Calu3 (cell line): Measurements from ENCODE around the gene UNC45A. TPM values are rescaled to one million over a fixed set of nuclear protein-coding genes. Genes with fewer than 3 reads are reported as not detected.

Source experiments
- BruUV-seq: library from RNA; stranded (reverse); fragments of 400-500 nt; replicated peaks from 2 replicates; lab custom pipeline; 2021; lab: Mats Ljungman, UMichigan
- CTCF ChIA-PET: fragments of 300-600 bp; sonication (Branson Sonifier 250); formaldehyde crosslinking; loops from one replicate; lab custom pipeline; 2022; ENCODE audit warnings: antibody characterized with exemption; lab: Charles Lee
- DNase-seq: peaks from one replicate; pipeline ENCODE4 v3.0.0; 2022
- H3K27ac Mint-ChIP-seq: one replicate; pipeline ENCODE4 v1.8.0; 2022; ENCODE audit warnings: mixed read lengths; ENCODE audit not compliant: unreplicated experiment
- H3K27me3 Mint-ChIP-seq: one replicate; pipeline ENCODE4 v1.8.0; 2022; ENCODE audit warnings: mixed read lengths; ENCODE audit not compliant: unreplicated experiment
- H3K36me3 Mint-ChIP-seq: one replicate; pipeline ENCODE4 v1.8.0; 2022; ENCODE audit warnings: mild to moderate bottlenecking, moderate library complexity, mixed read lengths; ENCODE audit not compliant: insufficient read depth, unreplicated experiment
- H3K4me1 Mint-ChIP-seq: one replicate; pipeline ENCODE4 v1.8.0; 2022; ENCODE audit warnings: mild to moderate bottlenecking, low read depth, mixed read lengths; ENCODE audit not compliant: unreplicated experiment
- H3K4me3 Mint-ChIP-seq: one replicate; pipeline ENCODE4 v1.8.0; 2022; ENCODE audit warnings: mild to moderate bottlenecking, low read depth, moderate library complexity, mixed read lengths; ENCODE audit not compliant: unreplicated experiment
- H3K9me3 Mint-ChIP-seq: one replicate; pipeline ENCODE4 v1.8.0; 2022; ENCODE audit warnings: low read depth, mixed read lengths; ENCODE audit not compliant: unreplicated experiment
- CTCF ChIP-seq: fragments of 200-600 bp; IDR thresholded peaks from one replicate; pipeline ENCODE4 v1.8.0; 2022; ENCODE audit warnings: antibody characterized with exemption; ENCODE audit not compliant: unreplicated experiment
- intact Hi-C: fragments of 100-400 bp; cut with micrococcal nuclease; formaldehyde crosslinking; loops from one replicate; pipeline ENCODE4 v1.10.0; 2022; ENCODE audit not compliant: unreplicated experiment
- total RNA-seq: library from RNA; stranded (reverse); gene quantifications from 2 replicates; pipeline ENCODE4 v1.2.3, GENCODE V29; 2022

The UNC45A gene
- total RNA-seq, 1 experiment from 2014 or later, result 66.5 TPM

- H3K4me1 Mint-ChIP-seq, result peaks cover 38% of the 10 kb centered on the region
- peak overlapping the region; percentile 92 for H3K4me3 Mint-ChIP-seq
- CTCF ChIA-PET, result interaction anchor here (1.9 kb wide), 1 partner anchor 103 kb away, joined by 4 read pairs; no protein-coding TSS in a partner anchor
- no peak for TF ChIP-seq CTCF
- intact Hi-C loops, result loop anchor here (2.0 to 5.0 kb wide), 2 partner anchors 103 to 281 kb away; no protein-coding TSS in a partner anchor
- BruUV-seq, result TSS peak; percentile 54
- H3K9me3 Mint-ChIP-seq, result no peaks in the 10 kb centered on the region
- peaks cover 37% of the 10 kb centered on the region for H3K36me3 Mint-ChIP-seq
- no peak for DNase-seq
- peak overlapping the region; percentile 96 for H3K27ac Mint-ChIP-seq
- no peaks in the 10 kb centered on the region for H3K27me3 Mint-ChIP-seq
Observed at GRCh38 chr15:90929246-90930019, 5.7 kb upstream of the UNC45A start.

- TF ChIP-seq CTCF, result no peak
- peaks cover 47% of the 10 kb centered on the region for H3K4me1 Mint-ChIP-seq
- intact Hi-C loops, result loop anchor here (2.0 to 5.0 kb wide), 2 partner anchors 101 to 282 kb away; no protein-coding TSS in a partner anchor
- peak overlapping the region; percentile 92 for H3K4me3 Mint-ChIP-seq
- CTCF ChIA-PET, result interaction anchor here (0.9 to 3.0 kb wide), 16 partner anchors 16 to 637 kb away, joined by 3 to 18 read pairs (median 6); partner anchors contain the start of genes BLM, MAN2A2, PRC1 and RCCD1
- H3K9me3 Mint-ChIP-seq, result no peaks in the 10 kb centered on the region
- BruUV-seq, result TSS peak; percentile 31
- no peak for DNase-seq
- H3K36me3 Mint-ChIP-seq, result peaks cover 52% of the 10 kb centered on the region
- H3K27ac Mint-ChIP-seq, result peak overlapping the region; percentile 96
- H3K27me3 Mint-ChIP-seq, result no peaks in the 10 kb centered on the region
Observed at GRCh38 chr15:90930861-90931574, 4.1 kb upstream of the UNC45A start.

GRCh38 chr15:90931575-90931827 lies 3.6 kb upstream of the UNC45A start:
- peak overlapping the region; percentile 92 for H3K4me3 Mint-ChIP-seq
- no peaks in the 10 kb centered on the region for H3K27me3 Mint-ChIP-seq
- peaks cover 52% of the 10 kb centered on the region for H3K4me1 Mint-ChIP-seq
- no peak for TF ChIP-seq CTCF
- H3K9me3 Mint-ChIP-seq, result no peaks in the 10 kb centered on the region
- intact Hi-C loops, result loop anchor here (2.0 to 5.0 kb wide), 2 partner anchors 101 to 283 kb away; no protein-coding TSS in a partner anchor
- BruUV-seq, result no TSS peak
- CTCF ChIA-PET, result interaction anchor here (0.9 to 3.0 kb wide), 16 partner anchors 16 to 638 kb away, joined by 3 to 18 read pairs (median 6); partner anchors contain the start of genes BLM, MAN2A2, PRC1 and RCCD1
- H3K36me3 Mint-ChIP-seq, result peaks cover 57% of the 10 kb centered on the region
- peak overlapping the region; percentile 96 for H3K27ac Mint-ChIP-seq
- DNase-seq, result no peak

GRCh38 chr15:90931828-90932659 lies 3.0 kb upstream of the UNC45A start, which contains the start of gene HDDC3:
HDDC3 (minus strand) TSS chr15:90932549; CDS start chr15:90932540, 9 bp downstream.
- BruUV-seq, result no TSS peak
- CTCF ChIA-PET, result interaction anchor here (0.5 to 3.0 kb wide), 21 partner anchors 17 to 638 kb away, joined by 3 to 18 read pairs (median 5); partner anchors contain the start of genes BLM, MAN2A2, PRC1 and RCCD1
- peak; percentile 91 for TF ChIP-seq CTCF
- intact Hi-C loops, result loop anchor here (2.0 to 5.0 kb wide), 2 partner anchors 100 to 283 kb away; no protein-coding TSS in a partner anchor
- Mint-ChIP-seq H3K4me3 (peak within 1 kb of the TSS; percentile 92), H3K36me3 (peaks cover 63% of the 10 kb centered on the region), H3K27me3 (no peaks in the 10 kb centered on the region), H3K27ac (peak within 1 kb of the TSS; percentile 96), H3K9me3 (no peaks in the 10 kb centered on the region), H3K4me1 (peaks cover 56% of the 10 kb centered on the region)
- DNase-seq, result peak; percentile 98
